Measurements from ENCODE around the gene UNC93B1. TPM values are rescaled to one million over a fixed set of nuclear protein-coding genes. Genes with fewer than 3 reads are reported as not detected.
"Not testable (repeated sequence)": the region's sequence is repeated elsewhere in the genome, so short reads cannot be mapped to it uniquely, and the experiment has no call there.

The UNC93B1 gene
- total RNA-seq, 1 experiment from 2014 or later, result 71.2 TPM

DNA sequence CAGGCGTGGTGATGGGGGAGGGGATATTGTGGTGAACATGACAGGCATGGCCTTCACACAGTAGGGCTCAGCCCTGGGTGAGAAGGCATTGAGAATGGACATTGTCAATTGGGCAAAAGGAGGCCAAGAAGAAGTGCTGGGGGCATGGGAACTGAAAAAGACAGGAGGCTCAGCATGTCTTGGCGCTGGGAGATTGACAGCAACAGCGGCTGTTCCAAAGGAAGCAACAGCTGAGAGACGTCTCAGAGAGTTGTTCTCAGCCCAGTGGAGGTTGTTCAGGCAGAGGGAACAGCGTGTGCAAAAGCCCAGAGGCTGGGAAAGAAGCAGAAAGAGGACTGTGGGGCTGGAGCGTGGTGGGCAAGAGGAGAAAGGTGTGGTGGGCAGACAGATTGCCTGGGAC is 47.7 kb downstream of the UNC93B1 start:
- BruUV-seq (replicated peaks); H3K27ac Mint-ChIP-seq (ENCODE audit: unreplicated experiment); DNase-seq; H3K36me3 Mint-ChIP-seq (ENCODE audit: insufficient read depth, unreplicated experiment); H3K4me1 Mint-ChIP-seq (ENCODE audit: low read depth, unreplicated experiment); H3K9me3 Mint-ChIP-seq (ENCODE audit: low read depth, unreplicated experiment); intact Hi-C loops (cut with micrococcal nuclease; ENCODE audit: unreplicated experiment): not testable (repeated sequence)
- CTCF ChIA-PET, result interaction anchor here (0.6 to 1.7 kb wide), 5 partner anchors 11 to 111 kb away, joined by 3 to 11 read pairs (median 4); partner anchors contain the start of gene ALDH3B1
- peak overlapping the region; percentile 94 for H3K4me3 Mint-ChIP-seq (ENCODE audit: low read depth, unreplicated experiment)
- peaks cover 82% of the 10 kb centered on the region for H3K27me3 Mint-ChIP-seq (ENCODE audit: unreplicated experiment)

DNA sequence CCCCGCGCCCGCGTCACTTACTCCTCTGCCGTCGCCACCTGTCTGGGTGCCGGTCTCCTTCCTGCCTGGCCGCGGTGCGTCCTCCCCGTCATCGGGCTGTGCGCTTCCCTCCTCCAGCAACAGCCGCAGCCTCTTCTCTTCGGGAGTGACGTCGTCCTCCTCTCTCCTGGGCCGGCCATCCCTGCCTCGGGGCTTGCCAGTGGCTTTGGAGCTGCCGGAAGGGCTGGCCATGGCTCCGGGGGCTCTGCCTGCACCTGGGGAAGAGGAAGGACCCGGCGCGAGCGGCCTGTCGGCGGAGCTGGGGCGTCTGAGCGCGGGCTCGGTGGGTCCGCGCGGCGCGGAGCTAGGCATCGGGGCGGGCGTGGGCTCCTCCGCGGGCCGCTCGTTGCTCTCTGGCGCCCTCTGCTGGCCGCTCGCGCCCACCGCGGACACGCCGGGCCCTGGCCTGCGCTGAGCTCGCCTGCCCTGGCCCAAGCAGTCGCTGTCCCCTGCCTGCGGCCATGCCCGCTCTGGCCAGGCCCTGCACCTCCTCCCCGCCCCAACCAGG is 48.4 kb downstream of the UNC93B1 start:
- Mint-ChIP-seq H3K27me3 (ENCODE audit: unreplicated experiment) (peaks cover 78% of the 10 kb centered on the region), H3K4me3 (ENCODE audit: low read depth, unreplicated experiment) (peak overlapping the region; percentile 94), H3K27ac (ENCODE audit: unreplicated experiment) (peak overlapping the region; percentile 53)
- CTCF ChIA-PET, result interaction anchor here (0.6 to 1.7 kb wide), 5 partner anchors 12 to 110 kb away, joined by 3 to 11 read pairs (median 4); partner anchors contain the start of gene ALDH3B1
- DNase-seq, result peak; percentile 90
- H3K36me3 Mint-ChIP-seq (ENCODE audit: insufficient read depth, unreplicated experiment); H3K9me3 Mint-ChIP-seq (ENCODE audit: low read depth, unreplicated experiment); intact Hi-C loops (cut with micrococcal nuclease; ENCODE audit: unreplicated experiment); H3K4me1 Mint-ChIP-seq (ENCODE audit: low read depth, unreplicated experiment); BruUV-seq (replicated peaks): not testable (repeated sequence)
- TF ChIP-seq, protein P1, sequence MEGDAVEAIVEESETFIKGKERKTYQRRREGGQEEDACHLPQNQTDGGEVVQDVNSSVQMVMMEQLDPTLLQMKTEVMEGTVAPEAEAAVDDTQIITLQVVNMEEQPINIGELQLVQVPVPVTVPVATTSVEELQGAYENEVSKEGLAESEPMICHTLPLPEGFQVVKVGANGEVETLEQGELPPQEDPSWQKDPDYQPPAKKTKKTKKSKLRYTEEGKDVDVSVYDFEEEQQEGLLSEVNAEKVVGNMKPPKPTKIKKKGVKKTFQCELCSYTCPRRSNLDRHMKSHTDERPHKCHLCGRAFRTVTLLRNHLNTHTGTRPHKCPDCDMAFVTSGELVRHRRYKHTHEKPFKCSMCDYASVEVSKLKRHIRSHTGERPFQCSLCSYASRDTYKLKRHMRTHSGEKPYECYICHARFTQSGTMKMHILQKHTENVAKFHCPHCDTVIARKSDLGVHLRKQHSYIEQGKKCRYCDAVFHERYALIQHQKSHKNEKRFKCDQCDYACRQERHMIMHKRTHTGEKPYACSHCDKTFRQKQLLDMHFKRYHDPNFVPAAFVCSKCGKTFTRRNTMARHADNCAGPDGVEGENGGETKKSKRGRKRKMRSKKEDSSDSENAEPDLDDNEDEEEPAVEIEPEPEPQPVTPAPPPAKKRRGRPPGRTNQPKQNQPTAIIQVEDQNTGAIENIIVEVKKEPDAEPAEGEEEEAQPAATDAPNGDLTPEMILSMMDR (IDR thresholded peaks at IDR 0.05; ENCODE audit: unreplicated experiment), result peak; percentile 82

DNA sequence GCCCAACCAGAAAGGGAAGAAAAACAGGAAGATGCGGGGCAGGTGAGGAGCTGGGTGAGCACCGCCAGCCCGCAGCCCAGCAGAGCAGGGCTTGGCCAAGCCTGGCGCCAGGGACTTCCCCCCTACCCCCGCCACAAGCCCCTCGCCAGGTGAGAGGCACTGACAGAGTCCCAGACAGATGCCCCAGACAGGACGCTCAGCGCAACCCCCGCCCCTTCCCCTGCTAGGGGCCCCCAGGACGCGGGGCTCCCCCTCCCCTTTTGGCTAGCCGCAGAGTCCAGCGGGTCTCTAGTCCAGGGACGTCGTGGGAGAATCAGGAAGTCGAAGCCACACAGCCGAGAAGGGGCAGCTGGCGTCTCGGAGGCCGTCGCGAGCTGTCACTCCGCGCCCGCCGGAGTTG is 48.9 kb downstream of the UNC93B1 start:
- peak overlapping the region; percentile 94 for H3K4me3 Mint-ChIP-seq (ENCODE audit: low read depth, unreplicated experiment)
- H3K4me1 Mint-ChIP-seq (ENCODE audit: low read depth, unreplicated experiment); BruUV-seq (replicated peaks); intact Hi-C loops (cut with micrococcal nuclease; ENCODE audit: unreplicated experiment); DNase-seq; H3K9me3 Mint-ChIP-seq (ENCODE audit: low read depth, unreplicated experiment): not testable (repeated sequence)
- CTCF ChIA-PET, result interaction anchor here (1.4 to 1.7 kb wide), 2 partner anchors 106 to 110 kb away, joined by 4 to 11 read pairs; no protein-coding TSS in a partner anchor
- peaks cover 13% of the 10 kb centered on the region for H3K36me3 Mint-ChIP-seq (ENCODE audit: insufficient read depth, unreplicated experiment)
- H3K27ac Mint-ChIP-seq (ENCODE audit: unreplicated experiment), result peak overlapping the region; percentile 53
- peaks cover 78% of the 10 kb centered on the region for H3K27me3 Mint-ChIP-seq (ENCODE audit: unreplicated experiment)

DNA sequence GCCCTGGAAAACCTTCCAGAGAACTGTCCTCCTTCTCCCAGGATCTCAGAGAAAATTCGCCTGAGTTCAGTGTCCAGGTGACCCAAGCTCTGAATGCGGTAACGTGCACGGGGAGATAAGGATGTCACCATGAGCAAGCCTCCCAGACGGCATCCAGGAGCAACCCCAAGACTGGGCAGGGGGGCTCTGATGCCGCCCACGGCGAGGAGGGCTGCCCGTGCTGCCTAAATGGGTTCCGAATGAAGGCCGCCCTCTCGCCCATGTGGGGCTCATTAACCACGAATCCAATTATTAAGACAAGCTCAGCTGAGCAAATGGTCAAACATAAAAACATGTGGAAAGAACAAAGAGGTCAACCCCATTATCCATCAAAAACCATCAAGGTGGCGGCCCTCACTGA is 49.6 kb downstream of the UNC93B1 start:
- CTCF ChIA-PET; intact Hi-C loops (cut with micrococcal nuclease; ENCODE audit: unreplicated experiment); BruUV-seq (replicated peaks); H3K4me1 Mint-ChIP-seq (ENCODE audit: low read depth, unreplicated experiment); H3K9me3 Mint-ChIP-seq (ENCODE audit: low read depth, unreplicated experiment); DNase-seq; H3K27ac Mint-ChIP-seq (ENCODE audit: unreplicated experiment): not testable (repeated sequence)
- Mint-ChIP-seq H3K36me3 (ENCODE audit: insufficient read depth, unreplicated experiment) (peaks cover 14% of the 10 kb centered on the region), H3K27me3 (ENCODE audit: unreplicated experiment) (peaks cover 75% of the 10 kb centered on the region), H3K4me3 (ENCODE audit: low read depth, unreplicated experiment) (peak overlapping the region; percentile 94)

DNA sequence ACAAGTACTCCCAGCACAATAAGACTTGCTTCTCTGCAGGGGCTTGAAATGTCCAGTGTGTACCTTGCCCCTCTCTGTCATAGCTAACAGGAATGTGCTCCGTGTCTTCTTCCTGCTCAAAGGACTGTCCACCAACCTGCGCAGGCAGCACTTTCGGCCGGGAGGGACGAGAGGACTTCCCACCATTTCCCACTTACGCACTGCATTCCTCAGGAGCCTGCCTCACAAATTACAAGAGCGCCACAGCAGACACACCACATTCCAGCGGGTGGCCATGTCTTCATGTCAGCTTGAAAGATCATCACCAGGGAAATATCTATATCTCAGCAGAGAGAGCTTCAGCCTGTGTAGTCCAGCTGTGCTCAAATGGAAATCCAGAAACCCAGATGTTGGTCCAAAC is 53.2 kb downstream of the UNC93B1 start:
- H3K4me1 Mint-ChIP-seq (ENCODE audit: low read depth, unreplicated experiment); BruUV-seq (replicated peaks); CTCF ChIA-PET; H3K27ac Mint-ChIP-seq (ENCODE audit: unreplicated experiment); intact Hi-C loops (cut with micrococcal nuclease; ENCODE audit: unreplicated experiment); H3K4me3 Mint-ChIP-seq (ENCODE audit: low read depth, unreplicated experiment); H3K9me3 Mint-ChIP-seq (ENCODE audit: low read depth, unreplicated experiment); DNase-seq: not testable (repeated sequence)
- Mint-ChIP-seq H3K27me3 (ENCODE audit: unreplicated experiment) (peaks cover 51% of the 10 kb centered on the region), H3K36me3 (ENCODE audit: insufficient read depth, unreplicated experiment) (peaks cover 14% of the 10 kb centered on the region)

DNA sequence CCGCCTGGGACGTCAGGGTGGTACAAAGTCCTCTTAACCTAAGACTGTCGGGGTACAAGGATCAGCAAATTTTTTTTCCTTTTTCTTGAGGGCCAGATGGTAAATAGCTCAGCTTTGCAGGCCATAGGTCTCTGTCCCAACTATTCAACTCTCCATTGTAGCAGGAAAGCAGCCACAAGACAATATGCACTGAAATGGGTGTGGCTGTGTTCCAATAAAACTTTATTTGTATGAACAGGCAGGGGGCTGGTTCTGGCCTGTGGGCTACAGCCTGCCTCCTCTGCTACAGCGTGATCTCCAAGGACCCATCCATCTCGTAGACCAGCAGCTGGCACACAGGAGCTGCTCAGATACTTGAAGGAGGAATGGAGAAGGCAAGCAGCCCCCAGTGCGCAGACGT is 56.1 kb downstream of the UNC93B1 start:
- intact Hi-C loops (cut with micrococcal nuclease; ENCODE audit: unreplicated experiment); H3K4me3 Mint-ChIP-seq (ENCODE audit: low read depth, unreplicated experiment); H3K9me3 Mint-ChIP-seq (ENCODE audit: low read depth, unreplicated experiment); CTCF ChIA-PET; DNase-seq; H3K27ac Mint-ChIP-seq (ENCODE audit: unreplicated experiment); H3K4me1 Mint-ChIP-seq (ENCODE audit: low read depth, unreplicated experiment); BruUV-seq (replicated peaks); H3K36me3 Mint-ChIP-seq (ENCODE audit: insufficient read depth, unreplicated experiment): not testable (repeated sequence)
- peaks cover 22% of the 10 kb centered on the region for H3K27me3 Mint-ChIP-seq (ENCODE audit: unreplicated experiment)

DNA sequence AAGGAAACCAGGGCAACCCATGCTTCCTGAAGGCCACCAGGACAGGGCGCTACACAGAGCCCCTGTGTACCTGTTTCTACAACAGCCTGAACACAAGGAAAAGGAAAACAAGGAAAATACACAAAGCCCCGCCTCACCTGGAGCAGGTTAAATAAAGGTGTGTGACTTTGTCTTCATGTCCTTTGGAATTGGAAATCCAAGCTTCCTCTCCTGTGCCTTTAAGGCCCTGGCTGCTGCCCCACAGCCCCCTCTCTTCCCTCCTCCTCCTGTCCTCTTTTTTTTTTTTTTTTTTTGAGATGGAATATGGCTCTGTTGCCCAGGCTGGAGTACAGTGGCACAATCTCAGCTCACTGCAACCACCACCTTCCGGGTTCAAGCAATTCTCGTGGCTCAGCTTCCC is 57.5 kb downstream of the UNC93B1 start:
- H3K36me3 Mint-ChIP-seq (ENCODE audit: insufficient read depth, unreplicated experiment); H3K27ac Mint-ChIP-seq (ENCODE audit: unreplicated experiment); DNase-seq; BruUV-seq (replicated peaks); H3K4me3 Mint-ChIP-seq (ENCODE audit: low read depth, unreplicated experiment); H3K9me3 Mint-ChIP-seq (ENCODE audit: low read depth, unreplicated experiment); intact Hi-C loops (cut with micrococcal nuclease; ENCODE audit: unreplicated experiment); CTCF ChIA-PET; H3K4me1 Mint-ChIP-seq (ENCODE audit: low read depth, unreplicated experiment): not testable (repeated sequence)
- peaks cover 21% of the 10 kb centered on the region for H3K27me3 Mint-ChIP-seq (ENCODE audit: unreplicated experiment)

DNA sequence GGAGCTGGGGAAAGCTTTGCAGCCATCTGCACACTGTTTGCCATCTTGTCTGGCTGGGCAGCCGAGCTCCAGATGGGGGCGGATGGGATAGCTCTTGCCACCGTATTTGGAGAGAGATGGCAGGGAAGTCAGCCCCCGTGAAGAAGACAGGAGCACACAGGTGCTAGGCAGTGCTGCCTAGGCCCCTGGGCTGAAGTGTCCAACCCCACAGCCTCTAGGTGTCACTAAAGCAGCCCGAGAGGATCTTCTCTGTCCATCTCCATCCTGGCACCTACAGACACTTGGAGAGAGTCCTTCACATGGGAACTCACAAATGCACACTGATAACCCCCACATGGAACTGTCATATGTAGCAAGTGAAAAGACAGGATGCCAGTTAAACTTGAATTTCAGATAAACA is 60.5 kb downstream of the UNC93B1 start:
- BruUV-seq (replicated peaks); H3K4me1 Mint-ChIP-seq (ENCODE audit: low read depth, unreplicated experiment); H3K36me3 Mint-ChIP-seq (ENCODE audit: insufficient read depth, unreplicated experiment); H3K9me3 Mint-ChIP-seq (ENCODE audit: low read depth, unreplicated experiment); CTCF ChIA-PET; H3K27ac Mint-ChIP-seq (ENCODE audit: unreplicated experiment); intact Hi-C loops (cut with micrococcal nuclease; ENCODE audit: unreplicated experiment); H3K4me3 Mint-ChIP-seq (ENCODE audit: low read depth, unreplicated experiment): not testable (repeated sequence)
- DNase-seq, result peak; percentile 10
- peaks cover 24% of the 10 kb centered on the region for H3K27me3 Mint-ChIP-seq (ENCODE audit: unreplicated experiment)

All from Calu3 (cell line).